ENCODE results near the gene PPP1R13B.
A peak's percentile ranks its signal among the peaks of the same experiment; 100 is the strongest.

Gene PPP1R13B

GRCh38 chr14:103697603-103698379, 149.6 kb downstream of the PPP1R13B start:
- no peak overlapping the region for H3K4me3 ChIP-seq (ENCODE audit: low read depth, low read length)
- peaks cover 11% of the 10 kb centered on the region for H3K4me1 ChIP-seq (ENCODE audit: control insufficient read depth, insufficient read depth, low read length)
- no peak for TF ChIP-seq KLF8 (tag by site-specific recombination; IDR thresholded peaks at IDR 0.05)
- TF ChIP-seq ZNF223 (tag by site-specific recombination; IDR thresholded peaks at IDR 0.05) = peak; percentile 67; the same call in 1 of the 2 replicates
- TF ChIP-seq ZNF600 (tag by site-specific recombination; IDR thresholded peaks at IDR 0.05) = peak; percentile 50
- H3K9me3 ChIP-seq (ENCODE audit: control insufficient read depth, insufficient read depth, low read depth, low read length) = no peaks in the 10 kb centered on the region
- ChIA-PET CTCF (no interaction called here), POLR2A (interaction anchor here (6.4 kb wide), 1 partner anchor 17 kb away, joined by 31 read pairs; the partner anchor contains the start of genes XRCC3 and ZFYVE21)
- peaks cover 6 to 81% of the 10 kb centered on the region in 2 experiments; a peak in 2 of 3 replicates for H3K36me3 ChIP-seq (ENCODE audit: control insufficient read depth in 2 of 2, insufficient read depth in 1 of 2, low read length in 2 of 2)
- H3K27ac ChIP-seq (ENCODE audit: extremely low read depth, low read depth, low read length) = peak overlapping the region; percentile 41; the same call in 1 of the 2 replicates

GRCh38 chr14:103697206-103697602, 150.2 kb downstream of the PPP1R13B start:
- H3K4me1 ChIP-seq (ENCODE audit: control insufficient read depth, insufficient read depth, low read length) = peaks cover 11% of the 10 kb centered on the region
- no peak for TF ChIP-seq ZBTB48 (tag by site-specific recombination; IDR thresholded peaks at IDR 0.05)
- TF ChIP-seq CTCF (tag by site-specific recombination; IDR thresholded peaks at IDR 0.05) = no peak
- TF ChIP-seq ZNF48 (tag by site-specific recombination; IDR thresholded peaks at IDR 0.05) = no peak
- TF ChIP-seq ZFP41 (tag by site-specific recombination; IDR thresholded peaks at IDR 0.05; ENCODE audit: borderline replicate concordance) = no peak
- no peak for TF ChIP-seq ZNF704 (tag by site-specific recombination; IDR thresholded peaks at IDR 0.05)
- no peak for TF ChIP-seq ZNF391 (tag by site-specific recombination; IDR thresholded peaks at IDR 0.05; ENCODE audit: borderline replicate concordance, low read depth)
- no peak for TF ChIP-seq PRDM2 (tag by site-specific recombination; IDR thresholded peaks at IDR 0.05; ENCODE audit: borderline replicate concordance)
- no peak for TF ChIP-seq ZSCAN23 (tag by site-specific recombination; IDR thresholded peaks at IDR 0.05)
- TF ChIP-seq ZNF747 (tag by site-specific recombination; IDR thresholded peaks at IDR 0.05) = no peak
- H3K36me3 ChIP-seq (ENCODE audit: control insufficient read depth in 2 of 2, insufficient read depth in 1 of 2, low read length in 2 of 2) = peaks cover 6 to 80% of the 10 kb centered on the region in 2 experiments; a peak in 2 of 3 replicates
- CTCF ChIA-PET = no interaction called here
- H3K9me3 ChIP-seq (ENCODE audit: control insufficient read depth, insufficient read depth, low read depth, low read length) = no peaks in the 10 kb centered on the region
- POLR2A ChIA-PET = no interaction called here
- H3K4me3 ChIP-seq (ENCODE audit: low read depth, low read length) = no peak overlapping the region
- peak overlapping the region; percentile 41; the same call in 1 of the 2 replicates for H3K27ac ChIP-seq (ENCODE audit: extremely low read depth, low read depth, low read length)

Measured in HEK293 (cell line).